H1 (cell line): ENCODE measurements around the gene RPS19. TPM values are rescaled to one million over a fixed set of nuclear protein-coding genes. Genes with fewer than 3 reads are reported as not detected.

Experiments used
- SP2 ChIP-seq: IDR thresholded peaks from 2 replicates; pipeline ENCODE4 v1.6.1; 2012; ENCODE audit warnings: mild to moderate bottlenecking, low read length, inconsistent platforms
- SRF ChIP-seq: IDR thresholded peaks from 2 replicates; pipeline ENCODE4 v1.6.1; 2011; ENCODE audit warnings: mild to moderate bottlenecking, low read depth, low read length, moderate library complexity
- TEAD4 ChIP-seq: IDR thresholded peaks from 2 replicates; pipeline ENCODE4 v1.6.1; 2012; ENCODE audit warnings: low read depth, low read length, inconsistent platforms, mixed read lengths
- USF2 ChIP-seq: IDR thresholded peaks from 2 replicates; pipeline ENCODE4 v1.6.1; 2011; ENCODE audit warnings: low read length, improper control_type of control experiment
- ZNF274 ChIP-seq: IDR thresholded peaks from 2 replicates; pipeline ENCODE4 v1.7.0; 2012; ENCODE audit warnings: low read length, borderline replicate concordance; ENCODE audit errors: extremely low read depth
- polyA plus RNA-seq, 7 experiments: library from polyadenylated mRNA; depleted of rRNA in 3 of 7; stranded (reverse) in 5 of 7; unstranded in 2 of 7; fragments of >200 nt in 5 of 7; fragments of 200-250 nt in 2 of 7; gene quantifications; 1 replicate in 5 of 7; 2 replicates in 1 of 7; 4 replicates in 1 of 7; pipeline versions ENCODE4 v1.2.1 to v1.2.3, GENCODE V29; 2011 to 2013; ENCODE audit warnings: missing spikeins in 2 of 7, mixed read lengths in 2 of 7
- total RNA-seq: library from RNA; stranded (reverse); fragmentation: NEBNext Ultra II Directional; extraction: Animal tissue kit (Norgen Biotek cat#: 25700); gene quantifications from 2 replicates; pipeline ENCODE4 v1.2.1, GENCODE V29; 2021
- TF ChIP-seq, protein P1 (sequence below): IDR thresholded peaks from 2 replicates; pipeline ENCODE4 v1.6.1; 2012; ENCODE audit warnings: low read length, inconsistent platforms

The RPS19 gene
- total and polyA plus RNA-seq, 2 of the 8 experiments (the other 6 are each of a cell fraction or from before 2014, with no cell fraction given), result 2,817 to 5,751 TPM

DNA sequence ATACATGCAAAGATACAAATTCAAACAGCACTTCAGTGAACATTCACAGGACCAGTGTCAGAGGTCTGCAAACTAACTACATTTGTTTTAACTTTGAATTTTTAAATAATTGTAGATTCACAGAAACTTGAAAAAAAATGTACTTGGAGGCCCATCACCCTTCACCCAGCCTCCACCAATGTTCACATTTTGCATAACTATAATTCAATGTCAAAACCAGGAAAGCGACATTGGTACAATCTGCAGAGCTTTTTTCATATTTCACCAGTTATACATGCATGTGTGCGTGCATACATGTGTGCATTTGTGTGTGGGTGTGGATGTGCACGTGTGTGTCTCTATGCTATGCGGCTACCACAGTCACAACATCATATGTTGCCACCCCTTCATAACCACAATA lies 44.8 kb upstream of the RPS19 start (continued):
- no peak for TF ChIP-seq USF2
- no peak for TF ChIP-seq ZNF274
- TF ChIP-seq SRF, result no peak
- TF ChIP-seq TEAD4, result no peak
- TF ChIP-seq SP2, result no peak
- TF ChIP-seq, protein P1, sequence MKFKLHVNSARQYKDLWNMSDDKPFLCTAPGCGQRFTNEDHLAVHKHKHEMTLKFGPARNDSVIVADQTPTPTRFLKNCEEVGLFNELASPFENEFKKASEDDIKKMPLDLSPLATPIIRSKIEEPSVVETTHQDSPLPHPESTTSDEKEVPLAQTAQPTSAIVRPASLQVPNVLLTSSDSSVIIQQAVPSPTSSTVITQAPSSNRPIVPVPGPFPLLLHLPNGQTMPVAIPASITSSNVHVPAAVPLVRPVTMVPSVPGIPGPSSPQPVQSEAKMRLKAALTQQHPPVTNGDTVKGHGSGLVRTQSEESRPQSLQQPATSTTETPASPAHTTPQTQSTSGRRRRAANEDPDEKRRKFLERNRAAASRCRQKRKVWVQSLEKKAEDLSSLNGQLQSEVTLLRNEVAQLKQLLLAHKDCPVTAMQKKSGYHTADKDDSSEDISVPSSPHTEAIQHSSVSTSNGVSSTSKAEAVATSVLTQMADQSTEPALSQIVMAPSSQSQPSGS, result no peak
